OCI-LY1 (cell line): ENCODE measurements around the gene SPARC.

ENCODE experiments used
- H2AFZ ChIP-seq: fragments of 200-600 bp; sonication (generic), shearing (Covaris generic); 2 replicates; pipeline ENCODE4 v1.6.0; 2014; ENCODE audit warnings: antibody characterized with exemption, mild to moderate bottlenecking, low read length
- H3F3A ChIP-seq: fragments of 200-600 bp; sonication (generic), shearing (Covaris generic); 2 replicates; pipeline ENCODE4 v1.6.0; 2014; ENCODE audit warnings: mild to moderate bottlenecking, antibody characterized with exemption, low read length, moderate library complexity; ENCODE audit not compliant: insufficient read depth
- H3K27ac ChIP-seq: fragments of 200-600 bp; sonication (generic); 2 replicates; pipeline ENCODE4 v1.5.1; 2014; ENCODE audit warnings: low read length, mixed run types, mild to moderate bottlenecking, low read depth; ENCODE audit not compliant: poor library complexity, severe bottlenecking
- H3K27me3 ChIP-seq: fragments of 200-600 bp; sonication (generic); 2 replicates; pipeline ENCODE4 v1.6.0; 2014; ENCODE audit warnings: antibody characterized with exemption, mild to moderate bottlenecking, low read length, moderate library complexity; ENCODE audit not compliant: insufficient read depth
- H3K36me3 ChIP-seq: fragments of 200-600 bp; sonication (generic); 2 replicates; pipeline ENCODE4 v1.6.1; 2014; ENCODE audit warnings: mild to moderate bottlenecking, antibody characterized with exemption, low read length, moderate library complexity, mixed read lengths; ENCODE audit not compliant: insufficient read depth
- H3K4me1 ChIP-seq: fragments of 200-600 bp; sonication (generic); 2 replicates; pipeline ENCODE4 v1.5.1; 2014; ENCODE audit warnings: mild to moderate bottlenecking, low read length, moderate library complexity; ENCODE audit not compliant: insufficient read depth, severe bottlenecking
- H3K4me2 ChIP-seq: fragments of 200-600 bp; sonication (generic), shearing (Covaris generic); 2 replicates; pipeline ENCODE4 v1.6.1; 2014; ENCODE audit warnings: low read length
- H3K4me3 ChIP-seq: fragments of 200-600 bp; sonication (generic); 2 replicates; pipeline ENCODE4 v1.5.1; 2014; ENCODE audit warnings: low read length, low read depth, mild to moderate bottlenecking, mixed read lengths; ENCODE audit not compliant: poor library complexity, severe bottlenecking
- H3K79me2 ChIP-seq: fragments of 200-600 bp; shearing (Covaris generic); 2 replicates; pipeline ENCODE4 v1.6.1; 2016; ENCODE audit warnings: mixed run types, low read length, mixed read lengths; ENCODE audit not compliant: insufficient read depth
- H3K9ac ChIP-seq: fragments of 200-600 bp; sonication (generic), shearing (Covaris generic); 2 replicates; pipeline ENCODE4 v1.6.1; 2014; ENCODE audit warnings: mild to moderate bottlenecking, low read length, mixed read lengths
- H3K9me2 ChIP-seq: fragments of 200-600 bp; sonication (generic), shearing (Covaris generic); 2 replicates; pipeline ENCODE4 v1.6.1; 2014; ENCODE audit warnings: low read depth, mild to moderate bottlenecking, low read length, mixed read lengths
- H3K9me3 ChIP-seq: fragments of 200-600 bp; shearing (Covaris generic); 2 replicates; pipeline ENCODE4 v1.6.1; 2014; ENCODE audit warnings: low read length, mixed read lengths
- H4K20me1 ChIP-seq: fragments of 200-600 bp; sonication (generic), shearing (Covaris generic); 2 replicates; pipeline ENCODE4 v1.6.0; 2016; ENCODE audit warnings: mild to moderate bottlenecking, low read length; ENCODE audit not compliant: insufficient read depth
- EZH2 ChIP-seq: fragments of 200-600 bp; sonication (generic), shearing (Covaris generic); IDR thresholded peaks from 2 replicates; pipeline ENCODE4 v1.8.0; 2017; ENCODE audit warnings: borderline replicate concordance, mixed run types, mild to moderate bottlenecking, antibody characterized with exemption, low read length, moderate library complexity, mixed read lengths
- TF ChIP-seq, protein P1 (sequence below): fragments of 200-600 bp; sonication (generic), shearing (Covaris generic); IDR thresholded peaks from 2 replicates; pipeline ENCODE4 v1.5.1; 2017; ENCODE audit warnings: mild to moderate bottlenecking, antibody characterized with exemption, low read length, moderate library complexity, mixed read lengths

SPARC gene

DNA sequence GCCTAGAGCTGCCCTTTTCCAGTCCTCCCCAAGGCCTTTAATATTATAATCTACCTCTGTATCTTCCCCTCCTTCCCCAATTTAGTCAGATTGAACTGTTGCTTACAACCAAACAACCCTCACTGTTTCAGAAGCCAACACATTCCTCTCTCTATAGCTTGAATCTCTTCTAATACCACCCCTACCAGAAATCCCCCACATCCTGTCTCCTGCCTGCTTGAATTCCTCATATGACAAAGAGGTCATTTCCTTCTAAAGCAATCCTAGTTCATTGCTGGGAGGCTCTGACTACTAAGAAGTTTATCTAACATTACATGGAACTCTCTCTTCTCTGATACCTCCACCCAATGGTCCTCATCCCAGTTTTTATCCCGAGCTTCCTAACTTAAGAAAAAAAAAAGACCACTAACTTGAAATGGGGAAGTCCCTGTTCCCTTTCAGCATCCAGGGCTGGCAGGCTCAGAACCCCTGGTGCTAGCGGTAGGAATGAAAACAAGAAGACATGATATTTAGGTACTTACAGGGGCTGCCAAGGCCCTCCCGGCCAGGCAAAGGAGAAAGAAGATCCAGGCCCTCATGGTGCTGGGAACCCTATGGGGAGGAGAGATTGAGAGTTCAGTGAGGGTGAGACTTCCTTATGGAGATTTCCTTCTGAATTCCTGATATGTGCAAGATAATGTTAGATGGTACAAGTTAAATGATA lies 11.0 kb downstream of the SPARC start:
- Histone ChIP-seq H2AFZ (no peak overlapping the region), H3K27me3 (no peaks in the 10 kb centered on the region), H3K9ac (no peak overlapping the region), H3K4me2 (no peak overlapping the region), H3K4me1 (no peaks in the 10 kb centered on the region), H3K27ac (no peak overlapping the region), H3K79me2 (no peaks in the 10 kb centered on the region), H3K4me3 (no peak overlapping the region), H3K9me2 (no peaks in the 10 kb centered on the region), H3K9me3 (no peaks in the 10 kb centered on the region), H3K36me3 (no peaks in the 10 kb centered on the region), H4K20me1 (no peaks in the 10 kb centered on the region), H3F3A (no peaks in the 10 kb centered on the region)
- TF ChIP-seq EZH2: no peak
- TF ChIP-seq, protein P1, sequence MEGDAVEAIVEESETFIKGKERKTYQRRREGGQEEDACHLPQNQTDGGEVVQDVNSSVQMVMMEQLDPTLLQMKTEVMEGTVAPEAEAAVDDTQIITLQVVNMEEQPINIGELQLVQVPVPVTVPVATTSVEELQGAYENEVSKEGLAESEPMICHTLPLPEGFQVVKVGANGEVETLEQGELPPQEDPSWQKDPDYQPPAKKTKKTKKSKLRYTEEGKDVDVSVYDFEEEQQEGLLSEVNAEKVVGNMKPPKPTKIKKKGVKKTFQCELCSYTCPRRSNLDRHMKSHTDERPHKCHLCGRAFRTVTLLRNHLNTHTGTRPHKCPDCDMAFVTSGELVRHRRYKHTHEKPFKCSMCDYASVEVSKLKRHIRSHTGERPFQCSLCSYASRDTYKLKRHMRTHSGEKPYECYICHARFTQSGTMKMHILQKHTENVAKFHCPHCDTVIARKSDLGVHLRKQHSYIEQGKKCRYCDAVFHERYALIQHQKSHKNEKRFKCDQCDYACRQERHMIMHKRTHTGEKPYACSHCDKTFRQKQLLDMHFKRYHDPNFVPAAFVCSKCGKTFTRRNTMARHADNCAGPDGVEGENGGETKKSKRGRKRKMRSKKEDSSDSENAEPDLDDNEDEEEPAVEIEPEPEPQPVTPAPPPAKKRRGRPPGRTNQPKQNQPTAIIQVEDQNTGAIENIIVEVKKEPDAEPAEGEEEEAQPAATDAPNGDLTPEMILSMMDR: no peak

GRCh38 chr5:151674626-151675610 lies 11.8 kb downstream of the SPARC start:
- no peaks in the 10 kb centered on the region for H3K9me2 ChIP-seq
- no peaks in the 10 kb centered on the region for H4K20me1 ChIP-seq
- H3K4me1 ChIP-seq: no peaks in the 10 kb centered on the region
- no peak for TF ChIP-seq EZH2
- TF ChIP-seq, protein P1: no peak
- no peaks in the 10 kb centered on the region for H3K27me3 ChIP-seq
- H3K79me2 ChIP-seq: no peaks in the 10 kb centered on the region
- H3F3A ChIP-seq: no peaks in the 10 kb centered on the region
- no peak overlapping the region for H2AFZ ChIP-seq
- no peak overlapping the region for H3K4me3 ChIP-seq
- H3K9me3 ChIP-seq: no peaks in the 10 kb centered on the region
- H3K4me2 ChIP-seq: no peak overlapping the region
- H3K9ac ChIP-seq: no peak overlapping the region
- H3K36me3 ChIP-seq: no peaks in the 10 kb centered on the region
- H3K27ac ChIP-seq: no peak overlapping the region

GRCh38 chr5:151673421-151673820 lies 13.3 kb downstream of the SPARC start:
- no peaks in the 10 kb centered on the region for H3K9me3 ChIP-seq
- H3K9ac ChIP-seq: no peak overlapping the region
- H3K4me3 ChIP-seq: no peak overlapping the region
- H3F3A ChIP-seq: no peaks in the 10 kb centered on the region
- H3K4me2 ChIP-seq: no peak overlapping the region
- no peaks in the 10 kb centered on the region for H3K36me3 ChIP-seq
- no peak overlapping the region for H2AFZ ChIP-seq
- H4K20me1 ChIP-seq: no peaks in the 10 kb centered on the region
- H3K27ac ChIP-seq: no peak overlapping the region
- no peaks in the 10 kb centered on the region for H3K27me3 ChIP-seq
- no peaks in the 10 kb centered on the region for H3K4me1 ChIP-seq
- no peak for TF ChIP-seq EZH2
- TF ChIP-seq, protein P1: no peak
- H3K79me2 ChIP-seq: no peaks in the 10 kb centered on the region
- no peaks in the 10 kb centered on the region for H3K9me2 ChIP-seq
